Fibroblast of lung (primary cell): Measurements from ENCODE around the gene OIT3. TPM values are rescaled to one million over a fixed set of nuclear protein-coding genes. Genes with fewer than 3 reads are reported as not detected.

Source experiments
- DNase-seq, 2 donors: peaks; one replicate each; pipeline versions ENCODE4 v3.0.0 to v3.0.0-alpha.2; 2010; ENCODE audit warnings: low read depth in 2 of 2
- H2AFZ ChIP-seq: 2 replicates; pipeline ENCODE4 v1.5.1; 2012; ENCODE audit warnings: low read length, control low read depth, inconsistent platforms
- H3K27ac ChIP-seq: 2 replicates; pipeline ENCODE4 v1.5.1; 2011; ENCODE audit warnings: low read length, control low read depth; ENCODE audit not compliant: insufficient read depth
- H3K27me3 ChIP-seq: 2 replicates; pipeline ENCODE4 v1.5.1; 2011; ENCODE audit warnings: mild to moderate bottlenecking, low read length; ENCODE audit not compliant: control insufficient read depth, insufficient read depth
- H3K36me3 ChIP-seq: 2 replicates; pipeline ENCODE4 v1.5.1; 2011; ENCODE audit warnings: low read length; ENCODE audit not compliant: control insufficient read depth, insufficient read depth
- H3K4me1 ChIP-seq: 2 replicates; pipeline ENCODE4 v1.5.1; 2011; ENCODE audit warnings: low read length; ENCODE audit not compliant: control insufficient read depth, insufficient read depth; ENCODE audit errors: extremely low read depth
- H3K4me2 ChIP-seq: 2 replicates; pipeline ENCODE4 v1.5.1; 2011; ENCODE audit warnings: low read length, control low read depth; ENCODE audit not compliant: insufficient read depth; ENCODE audit errors: extremely low read depth
- H3K4me3 ChIP-seq, 4 experiments: fragments of 200-600 bp in 1 of 4; sonication (generic) in 1 of 4; replicated peaks in 1 of 4; 2 replicates each; pipeline ENCODE4 v1.5.1; 2011 to 2016; ENCODE audit warnings: low read length in 4 of 4, low read depth in 3 of 4, mild to moderate bottlenecking in 3 of 4, control low read depth in 2 of 4, inconsistent platforms in 1 of 4, mixed read lengths in 1 of 4; ENCODE audit not compliant: insufficient read depth in 1 of 4; ENCODE audit errors: control extremely low read depth in 1 of 4
- H3K79me2 ChIP-seq: 2 replicates; pipeline ENCODE4 v1.5.1; 2012; ENCODE audit warnings: mild to moderate bottlenecking, low read length, inconsistent platforms; ENCODE audit not compliant: control insufficient read depth, insufficient read depth
- H3K9ac ChIP-seq: 2 replicates; pipeline ENCODE4 v1.5.1; 2011; ENCODE audit warnings: mild to moderate bottlenecking, low read length, control low read depth; ENCODE audit not compliant: insufficient read depth
- H3K9me3 ChIP-seq: 2 replicates; pipeline ENCODE4 v1.5.1; 2012; ENCODE audit warnings: low read depth, low read length; ENCODE audit not compliant: control insufficient read depth, insufficient read depth
- H4K20me1 ChIP-seq: 2 replicates; pipeline ENCODE4 v1.5.1; 2011; ENCODE audit warnings: low read length; ENCODE audit not compliant: control insufficient read depth, insufficient read depth; ENCODE audit errors: extremely low read depth
- EZH2 ChIP-seq: IDR thresholded peaks from 2 replicates; pipeline ENCODE4 v1.5.1; 2012; ENCODE audit warnings: low read length, control low read depth, mild to moderate bottlenecking; ENCODE audit errors: missing control alignments
- polyA plus RNA-seq, 2 donors: library from polyadenylated mRNA; depleted of rRNA in 1 of 2; stranded (reverse) in 1 of 2; unstranded in 1 of 2; fragments of >200 nt; gene quantifications; 2 replicates each; pipeline ENCODE4 v1.2.1, GENCODE V29; 2011 to 2012; ENCODE audit warnings: missing spikeins in 1 of 2
- total RNA-seq: library from RNA; depleted of rRNA; stranded (reverse); fragments of >200 nt; gene quantifications from 2 replicates; pipeline ENCODE4 v1.2.1, GENCODE V29; 2014
- TF ChIP-seq, protein P1 (sequence below), 2 donors: IDR thresholded peaks in 1 of 2; conservative IDR thresholded peaks in 1 of 2; 1 replicate in 1 of 2; 2 replicates in 1 of 2; pipeline ENCODE4 v1.5.1; 2011 to 2012; ENCODE audit warnings: low read length in 2 of 2, control low read depth in 1 of 2, inconsistent platforms in 1 of 2, low read depth in 1 of 2, mild to moderate bottlenecking in 1 of 2

Gene OIT3
- total and polyA plus RNA-seq, 2 donors (not counting 1 experiment from before 2014, with no cell fraction given) = under 0.01 to 0.02 TPM

DNA sequence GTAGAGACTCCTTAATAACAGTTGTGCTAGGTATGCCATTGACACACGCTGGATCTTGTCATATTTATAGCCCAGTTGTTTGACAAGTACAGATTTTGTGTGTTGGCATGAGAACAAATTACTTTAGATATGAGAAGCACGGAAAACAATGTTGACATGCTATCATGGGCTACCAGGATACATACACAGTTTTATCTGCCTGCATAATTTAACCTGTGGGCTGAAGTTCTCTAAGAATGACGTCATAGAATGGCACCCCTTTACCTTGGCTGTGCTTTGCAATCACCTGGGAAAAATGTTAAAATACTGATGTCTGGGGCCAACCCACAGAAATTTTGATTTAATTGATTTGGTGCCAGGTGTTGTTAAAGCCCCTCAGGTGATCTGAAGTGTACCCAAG is 58.2 kb downstream of the OIT3 start:
- DNase-seq = no peak
- H3K27ac ChIP-seq = no peak overlapping the region
- H3K27me3 ChIP-seq = peaks cover 8% of the 10 kb centered on the region
- no peak overlapping the region for H3K4me2 ChIP-seq
- H3K4me1 ChIP-seq = no peaks in the 10 kb centered on the region
- H3K36me3 ChIP-seq = no peaks in the 10 kb centered on the region
- H3K79me2 ChIP-seq = no peaks in the 10 kb centered on the region
- TF ChIP-seq, protein P1, sequence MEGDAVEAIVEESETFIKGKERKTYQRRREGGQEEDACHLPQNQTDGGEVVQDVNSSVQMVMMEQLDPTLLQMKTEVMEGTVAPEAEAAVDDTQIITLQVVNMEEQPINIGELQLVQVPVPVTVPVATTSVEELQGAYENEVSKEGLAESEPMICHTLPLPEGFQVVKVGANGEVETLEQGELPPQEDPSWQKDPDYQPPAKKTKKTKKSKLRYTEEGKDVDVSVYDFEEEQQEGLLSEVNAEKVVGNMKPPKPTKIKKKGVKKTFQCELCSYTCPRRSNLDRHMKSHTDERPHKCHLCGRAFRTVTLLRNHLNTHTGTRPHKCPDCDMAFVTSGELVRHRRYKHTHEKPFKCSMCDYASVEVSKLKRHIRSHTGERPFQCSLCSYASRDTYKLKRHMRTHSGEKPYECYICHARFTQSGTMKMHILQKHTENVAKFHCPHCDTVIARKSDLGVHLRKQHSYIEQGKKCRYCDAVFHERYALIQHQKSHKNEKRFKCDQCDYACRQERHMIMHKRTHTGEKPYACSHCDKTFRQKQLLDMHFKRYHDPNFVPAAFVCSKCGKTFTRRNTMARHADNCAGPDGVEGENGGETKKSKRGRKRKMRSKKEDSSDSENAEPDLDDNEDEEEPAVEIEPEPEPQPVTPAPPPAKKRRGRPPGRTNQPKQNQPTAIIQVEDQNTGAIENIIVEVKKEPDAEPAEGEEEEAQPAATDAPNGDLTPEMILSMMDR (conservative IDR thresholded peaks at IDR 0.05 in 1 of 2, IDR thresholded peaks at IDR 0.05 in 1 of 2; ENCODE audit: low read depth in 1 of 2, low read length in 2 of 2) = no peak
- no peak for TF ChIP-seq EZH2
- H4K20me1 ChIP-seq = no peaks in the 10 kb centered on the region
- no peaks in the 10 kb centered on the region for H3K9me3 ChIP-seq
- H3K4me3 ChIP-seq = no peak overlapping the region
- no peak overlapping the region for H2AFZ ChIP-seq
- no peak overlapping the region for H3K9ac ChIP-seq

DNA sequence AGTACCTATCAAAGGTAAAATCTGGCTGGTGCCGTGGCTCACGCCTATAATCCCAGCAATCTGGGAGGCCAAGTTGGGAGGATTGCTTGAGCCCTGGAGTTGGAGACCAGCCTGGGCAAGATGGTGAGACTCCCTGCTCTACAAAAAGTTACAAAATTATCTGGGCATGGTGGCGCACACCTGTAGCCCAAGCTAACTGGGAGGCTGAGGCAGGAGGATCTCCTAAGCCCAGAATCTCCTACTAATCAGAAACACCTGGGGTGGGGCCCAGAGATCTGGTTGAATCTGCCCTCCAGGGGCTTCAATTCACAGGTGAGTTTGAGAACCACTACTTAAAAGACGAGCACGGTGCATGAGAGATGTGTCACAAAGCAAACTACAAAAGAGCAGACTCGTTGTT is 58.6 kb downstream of the OIT3 start:
- TF ChIP-seq, protein P1 (conservative IDR thresholded peaks at IDR 0.05 in 1 of 2, IDR thresholded peaks at IDR 0.05 in 1 of 2; ENCODE audit: low read depth in 1 of 2, low read length in 2 of 2) = no peak
- H3K4me1 ChIP-seq = no peaks in the 10 kb centered on the region
- H3K36me3 ChIP-seq = no peaks in the 10 kb centered on the region
- no peak overlapping the region for H3K9ac ChIP-seq
- no peak for DNase-seq
- no peak overlapping the region for H3K27ac ChIP-seq
- no peak overlapping the region for H3K4me3 ChIP-seq
- no peaks in the 10 kb centered on the region for H3K79me2 ChIP-seq
- no peaks in the 10 kb centered on the region for H3K9me3 ChIP-seq
- no peak overlapping the region for H2AFZ ChIP-seq
- no peaks in the 10 kb centered on the region for H4K20me1 ChIP-seq
- peaks cover 8% of the 10 kb centered on the region for H3K27me3 ChIP-seq
- no peak overlapping the region for H3K4me2 ChIP-seq

DNA sequence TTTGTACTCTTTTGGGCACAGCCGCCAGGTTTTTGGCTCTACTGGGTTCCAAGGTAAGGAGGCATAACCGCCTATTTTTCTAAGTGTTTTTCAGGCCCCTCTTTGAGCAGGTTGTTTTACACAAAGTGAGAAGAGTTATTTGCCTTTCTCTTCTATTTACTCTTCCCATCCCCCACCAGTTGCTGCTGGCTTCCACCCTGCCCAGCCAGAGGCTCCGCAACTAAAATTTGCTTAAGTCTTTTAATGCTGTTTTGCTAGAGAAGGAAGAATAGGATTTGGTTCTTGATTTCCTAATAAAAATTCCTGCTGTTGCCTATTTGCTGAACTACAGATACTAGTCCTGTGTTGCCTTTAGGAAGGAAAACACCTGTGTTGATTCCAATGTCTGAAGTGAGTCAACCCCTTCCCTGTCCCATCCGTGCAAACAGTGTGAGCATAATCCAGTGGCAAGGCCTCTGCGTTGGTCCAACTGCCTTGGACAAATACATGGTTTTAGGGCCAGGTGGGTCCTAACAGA is 59.2 kb downstream of the OIT3 start:
- no peaks in the 10 kb centered on the region for H3K9me3 ChIP-seq
- TF ChIP-seq EZH2 = no peak
- TF ChIP-seq, protein P1 (conservative IDR thresholded peaks at IDR 0.05 in 1 of 2, IDR thresholded peaks at IDR 0.05 in 1 of 2; ENCODE audit: low read depth in 1 of 2, low read length in 2 of 2) = no peak
- DNase-seq = no peak
- H3K9ac ChIP-seq = no peak overlapping the region
- no peak overlapping the region for H3K27ac ChIP-seq
- no peak overlapping the region for H3K4me2 ChIP-seq
- no peaks in the 10 kb centered on the region for H4K20me1 ChIP-seq
- no peaks in the 10 kb centered on the region for H3K36me3 ChIP-seq
- H3K4me3 ChIP-seq = no peak overlapping the region
- H2AFZ ChIP-seq = no peak overlapping the region
- no peaks in the 10 kb centered on the region for H3K4me1 ChIP-seq
- H3K27me3 ChIP-seq = peaks cover 8% of the 10 kb centered on the region
- H3K79me2 ChIP-seq = no peaks in the 10 kb centered on the region
